Gastrocnemius medialis (tissue), 4 donors: ENCODE results near the gene ARHGAP6.

ENCODE experiments used
- POLR2A ChIP-seq, 2 donors: fragments of 450-650 bp; IDR thresholded peaks; one replicate each; pipeline ENCODE4 v1.6.1; 2017; ENCODE audit warnings: antibody characterized with exemption in 2 of 2, mild to moderate bottlenecking in 2 of 2, moderate library complexity in 2 of 2
- TF ChIP-seq, protein P1 (sequence below), 5 experiments: fragments of 450-650 bp in 3 of 5; fragments of 200-600 bp in 2 of 5; sonication (generic) in 2 of 5; IDR thresholded peaks in 4 of 5; conservative IDR thresholded peaks in 1 of 5; 1 replicate in 4 of 5; 2 replicates in 1 of 5; pipeline ENCODE4 v1.5.1; 2016 to 2019; ENCODE audit warnings: antibody characterized with exemption in 5 of 5, mild to moderate bottlenecking in 3 of 5, moderate library complexity in 3 of 5

DNA sequence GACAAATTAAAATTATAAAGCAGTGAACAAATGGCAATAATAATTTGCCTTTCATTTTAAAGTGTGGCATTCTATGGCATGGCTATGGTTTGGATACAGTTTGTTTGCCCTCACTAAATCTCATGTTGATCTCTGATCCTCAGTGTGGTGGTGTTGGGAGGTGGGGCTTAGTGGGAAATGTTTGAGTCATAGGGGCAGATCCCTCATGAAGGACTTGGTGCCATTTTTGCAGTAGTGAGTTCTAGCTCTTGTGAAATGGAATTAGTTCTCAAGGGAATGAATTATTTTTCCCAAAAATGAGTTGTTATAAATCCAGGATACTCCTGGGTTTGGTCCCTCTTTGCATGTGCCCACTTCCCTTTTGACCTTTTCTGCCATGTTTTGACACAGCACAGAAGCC is 191.1 kb downstream of the ARHGAP6 start:
- TF ChIP-seq, protein P1, sequence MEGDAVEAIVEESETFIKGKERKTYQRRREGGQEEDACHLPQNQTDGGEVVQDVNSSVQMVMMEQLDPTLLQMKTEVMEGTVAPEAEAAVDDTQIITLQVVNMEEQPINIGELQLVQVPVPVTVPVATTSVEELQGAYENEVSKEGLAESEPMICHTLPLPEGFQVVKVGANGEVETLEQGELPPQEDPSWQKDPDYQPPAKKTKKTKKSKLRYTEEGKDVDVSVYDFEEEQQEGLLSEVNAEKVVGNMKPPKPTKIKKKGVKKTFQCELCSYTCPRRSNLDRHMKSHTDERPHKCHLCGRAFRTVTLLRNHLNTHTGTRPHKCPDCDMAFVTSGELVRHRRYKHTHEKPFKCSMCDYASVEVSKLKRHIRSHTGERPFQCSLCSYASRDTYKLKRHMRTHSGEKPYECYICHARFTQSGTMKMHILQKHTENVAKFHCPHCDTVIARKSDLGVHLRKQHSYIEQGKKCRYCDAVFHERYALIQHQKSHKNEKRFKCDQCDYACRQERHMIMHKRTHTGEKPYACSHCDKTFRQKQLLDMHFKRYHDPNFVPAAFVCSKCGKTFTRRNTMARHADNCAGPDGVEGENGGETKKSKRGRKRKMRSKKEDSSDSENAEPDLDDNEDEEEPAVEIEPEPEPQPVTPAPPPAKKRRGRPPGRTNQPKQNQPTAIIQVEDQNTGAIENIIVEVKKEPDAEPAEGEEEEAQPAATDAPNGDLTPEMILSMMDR (IDR thresholded peaks at IDR 0.05 in 4 of 5, conservative IDR thresholded peaks at IDR 0.05 in 1 of 5), result no peak
- TF ChIP-seq POLR2A (IDR thresholded peaks at IDR 0.05), result no peak
